ENCODE data around the gene TRAK1.
A peak's percentile ranks its signal among the peaks of the same experiment; 100 is the strongest.

TRAK1 gene

DNA sequence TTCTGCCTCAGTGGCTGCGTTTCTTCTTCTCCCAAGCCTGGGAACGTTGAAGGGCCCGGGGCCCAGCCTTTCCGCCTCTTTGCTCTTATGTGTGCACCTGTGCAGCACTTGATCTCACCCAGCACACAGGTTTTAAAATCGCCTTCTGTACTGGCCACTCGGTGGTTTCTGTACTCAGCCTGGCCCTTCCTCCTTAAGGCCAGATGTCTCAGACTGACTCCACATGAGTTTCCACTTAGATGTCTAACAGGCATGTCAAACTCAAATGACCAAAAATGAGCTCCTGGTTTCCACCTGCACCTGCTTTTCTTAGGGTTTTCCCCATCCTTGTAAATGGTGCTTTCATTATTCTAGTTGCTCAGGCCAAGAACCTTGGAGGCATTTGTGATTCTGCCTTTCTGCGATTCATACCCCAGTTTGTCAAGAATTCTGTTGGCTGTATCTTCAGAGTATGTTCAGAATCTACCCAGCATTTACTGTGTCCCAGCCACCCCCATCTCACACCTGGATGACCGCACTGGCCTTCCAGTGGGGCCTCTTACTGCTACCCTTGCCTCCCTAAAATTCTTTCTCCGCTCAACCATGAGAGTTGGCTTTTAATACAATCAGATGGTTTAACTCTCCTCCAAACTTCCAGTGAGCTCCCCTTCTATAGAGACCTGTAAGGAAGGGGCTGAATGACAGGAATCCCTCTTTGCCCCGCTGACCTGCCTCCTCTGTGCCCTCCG, 2.2 kb upstream of the TRAK1 start:
- peaks cover 37% of the 10 kb centered on the region for H3K4me1 ChIP-seq (ENCODE audit: low read length)
- H3K9me2 ChIP-seq (replicated peaks; ENCODE audit: insufficient read depth, low read length) = no peaks in the 10 kb centered on the region
- no peak for TF ChIP-seq EZH2 (optimal IDR thresholded peaks at IDR 0.05; ENCODE audit: low read depth, low read length)
- TF ChIP-seq, protein P1, sequence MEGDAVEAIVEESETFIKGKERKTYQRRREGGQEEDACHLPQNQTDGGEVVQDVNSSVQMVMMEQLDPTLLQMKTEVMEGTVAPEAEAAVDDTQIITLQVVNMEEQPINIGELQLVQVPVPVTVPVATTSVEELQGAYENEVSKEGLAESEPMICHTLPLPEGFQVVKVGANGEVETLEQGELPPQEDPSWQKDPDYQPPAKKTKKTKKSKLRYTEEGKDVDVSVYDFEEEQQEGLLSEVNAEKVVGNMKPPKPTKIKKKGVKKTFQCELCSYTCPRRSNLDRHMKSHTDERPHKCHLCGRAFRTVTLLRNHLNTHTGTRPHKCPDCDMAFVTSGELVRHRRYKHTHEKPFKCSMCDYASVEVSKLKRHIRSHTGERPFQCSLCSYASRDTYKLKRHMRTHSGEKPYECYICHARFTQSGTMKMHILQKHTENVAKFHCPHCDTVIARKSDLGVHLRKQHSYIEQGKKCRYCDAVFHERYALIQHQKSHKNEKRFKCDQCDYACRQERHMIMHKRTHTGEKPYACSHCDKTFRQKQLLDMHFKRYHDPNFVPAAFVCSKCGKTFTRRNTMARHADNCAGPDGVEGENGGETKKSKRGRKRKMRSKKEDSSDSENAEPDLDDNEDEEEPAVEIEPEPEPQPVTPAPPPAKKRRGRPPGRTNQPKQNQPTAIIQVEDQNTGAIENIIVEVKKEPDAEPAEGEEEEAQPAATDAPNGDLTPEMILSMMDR (IDR thresholded peaks at IDR 0.05; ENCODE audit: low read length) = no peak
- no peak for TF ChIP-seq EZH2phosphoT487 (IDR thresholded peaks at IDR 0.05; ENCODE audit: low read length)
- H3K4me2 ChIP-seq (ENCODE audit: low read depth, low read length) = peak overlapping the region; percentile 37; the same call in 1 of the 2 replicates
- H3F3A ChIP-seq (ENCODE audit: insufficient read depth, low read length) = peaks cover 18% of the 10 kb centered on the region
- no peak overlapping the region for H2AFZ ChIP-seq (ENCODE audit: low read length)
- H3K79me2 ChIP-seq (ENCODE audit: low read length) = peaks cover 64% of the 10 kb centered on the region
- no peaks in the 10 kb centered on the region for H3K36me3 ChIP-seq (replicated peaks; ENCODE audit: insufficient read depth, low read length)
- H4K20me1 ChIP-seq (ENCODE audit: insufficient read depth, low read length) = no peaks in the 10 kb centered on the region
- H3K9me3 ChIP-seq (replicated peaks; ENCODE audit: insufficient read depth, low read length) = no peaks in the 10 kb centered on the region
- no peaks in the 10 kb centered on the region for H3K27me3 ChIP-seq (replicated peaks; ENCODE audit: insufficient read depth, low read length)
- peak; percentile 66 for DNase-seq
- H3K9ac ChIP-seq (ENCODE audit: low read length) = peak overlapping the region; percentile 6; the same call in 1 of the 2 replicates
- H3K27ac ChIP-seq (ENCODE audit: low read length) = peak overlapping the region; percentile 64; the same call in 1 of the 2 replicates
- no peak overlapping the region for H3K4me3 ChIP-seq (ENCODE audit: low read length)

DNA sequence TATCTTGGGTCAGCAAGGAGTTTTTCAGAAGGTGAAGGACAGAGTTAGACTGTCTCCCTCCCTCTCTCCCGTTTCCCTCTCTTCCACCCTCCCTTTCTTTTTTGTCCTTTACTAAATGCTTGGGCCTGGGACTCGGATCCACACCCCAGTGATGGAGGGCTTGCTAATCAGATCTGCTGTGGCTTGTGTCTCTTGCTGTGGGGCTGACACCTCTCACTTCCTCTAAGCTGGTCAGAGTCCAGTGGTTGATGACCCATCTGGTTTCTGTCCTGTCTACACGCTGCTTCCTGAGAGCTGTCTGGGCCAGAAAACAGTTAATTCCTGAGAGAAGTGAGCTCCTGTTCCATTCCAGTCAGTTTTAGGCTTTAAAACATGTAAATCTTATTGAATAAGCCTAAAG, 849 bp downstream of the TRAK1 start:
- Histone ChIP-seq H3K4me2 (ENCODE audit: low read depth, low read length) (no peak overlapping the region), H3K9me3 (replicated peaks; ENCODE audit: insufficient read depth, low read length) (no peaks in the 10 kb centered on the region), H3K4me1 (ENCODE audit: low read length) (peaks cover 37% of the 10 kb centered on the region), H3K9me2 (replicated peaks; ENCODE audit: insufficient read depth, low read length) (no peaks in the 10 kb centered on the region), H4K20me1 (ENCODE audit: insufficient read depth, low read length) (no peaks in the 10 kb centered on the region), H3K27me3 (replicated peaks; ENCODE audit: insufficient read depth, low read length) (no peaks in the 10 kb centered on the region), H3K27ac (ENCODE audit: low read length) (no peak overlapping the region), H3K36me3 (replicated peaks; ENCODE audit: insufficient read depth, low read length) (no peaks in the 10 kb centered on the region), H3K4me3 (ENCODE audit: low read length) (no peak overlapping the region), H3K9ac (ENCODE audit: low read length) (no peak overlapping the region), H3K79me2 (ENCODE audit: low read length) (peaks cover 47% of the 10 kb centered on the region), H3F3A (ENCODE audit: insufficient read depth, low read length) (peaks cover 18% of the 10 kb centered on the region), H2AFZ (ENCODE audit: low read length) (no peak overlapping the region)
- no peak for DNase-seq
- TF ChIP-seq, protein P1 (IDR thresholded peaks at IDR 0.05; ENCODE audit: low read length) = no peak
- TF ChIP-seq EZH2 (optimal IDR thresholded peaks at IDR 0.05; ENCODE audit: low read depth, low read length) (no peak), EZH2phosphoT487 (IDR thresholded peaks at IDR 0.05; ENCODE audit: low read length) (no peak)

DNA sequence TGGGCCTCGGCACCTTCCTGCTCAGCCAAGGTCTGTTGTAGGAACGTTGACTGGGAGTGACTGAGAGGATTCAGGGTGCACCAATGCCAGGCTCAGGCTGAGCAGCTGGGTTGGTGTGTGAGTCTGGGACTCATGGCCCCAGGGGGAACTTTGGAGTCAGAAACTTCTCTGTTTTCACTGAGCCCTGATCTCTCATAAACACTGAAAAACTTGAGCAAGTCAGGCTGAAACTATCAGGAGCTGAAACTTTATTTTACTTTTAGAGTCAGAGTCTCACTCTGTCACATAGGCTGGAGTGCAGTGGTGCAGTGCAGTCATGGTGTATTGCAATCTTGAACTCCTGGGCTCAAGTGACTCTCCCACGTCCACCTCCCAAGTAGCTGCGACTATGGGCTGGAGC, 3.0 kb downstream of the TRAK1 start:
- TF ChIP-seq, protein P1 (IDR thresholded peaks at IDR 0.05; ENCODE audit: low read length) = no peak
- TF ChIP-seq EZH2 (optimal IDR thresholded peaks at IDR 0.05; ENCODE audit: low read depth, low read length) (no peak), EZH2phosphoT487 (IDR thresholded peaks at IDR 0.05; ENCODE audit: low read length) (no peak)
- H3K9me2 ChIP-seq (replicated peaks; ENCODE audit: insufficient read depth, low read length) = no peaks in the 10 kb centered on the region
- no peaks in the 10 kb centered on the region for H3K27me3 ChIP-seq (replicated peaks; ENCODE audit: insufficient read depth, low read length)
- peak overlapping the region; percentile 11; the same call in 1 of the 2 replicates for H3K27ac ChIP-seq (ENCODE audit: low read length)
- H4K20me1 ChIP-seq (ENCODE audit: insufficient read depth, low read length) = no peaks in the 10 kb centered on the region
- DNase-seq = no peak
- H3K4me2 ChIP-seq (ENCODE audit: low read depth, low read length) = no peak overlapping the region
- H3K4me1 ChIP-seq (ENCODE audit: low read length) = peaks cover 16% of the 10 kb centered on the region
- H3K4me3 ChIP-seq (ENCODE audit: low read length) = no peak overlapping the region
- H3K79me2 ChIP-seq (ENCODE audit: low read length) = peaks cover 35% of the 10 kb centered on the region
- peaks cover 4% of the 10 kb centered on the region for H3F3A ChIP-seq (ENCODE audit: insufficient read depth, low read length)
- H3K9me3 ChIP-seq (replicated peaks; ENCODE audit: insufficient read depth, low read length) = no peaks in the 10 kb centered on the region
- H2AFZ ChIP-seq (ENCODE audit: low read length) = no peak overlapping the region
- no peaks in the 10 kb centered on the region for H3K36me3 ChIP-seq (replicated peaks; ENCODE audit: insufficient read depth, low read length)
- H3K9ac ChIP-seq (ENCODE audit: low read length) = no peak overlapping the region

Measured in MM.1S (cell line).